Erythroblast (primary cell): ENCODE data around the gene CACNA1B.

Experiments used
- DNase-seq, 2 experiments: peaks; one replicate each; lab custom pipeline; 2025; lab: John Stamatoyannopoulos, UW
- GATA1 ChIP-seq: IDR thresholded peaks from 2 replicates; pipeline ENCODE4 v1.6.1; 2011; ENCODE audit warnings: low read depth, mild to moderate bottlenecking, control low read depth, low read length, moderate library complexity
- POLR2A ChIP-seq: IDR thresholded peaks from 2 replicates; pipeline ENCODE4 v1.6.1; 2011; ENCODE audit warnings: mild to moderate bottlenecking, low read length

Gene CACNA1B

GRCh38 chr9:137968235-137968634 is 90.7 kb downstream of the CACNA1B start:
- DNase-seq: no peak

GRCh38 chr9:137969008-137969407 is 91.4 kb downstream of the CACNA1B start:
- TF ChIP-seq POLR2A: no peak
- no peak for TF ChIP-seq GATA1
- no peak for DNase-seq

More at GRCh38 chr9:137968235-137968634, 90.7 kb downstream of the CACNA1B start:
- TF ChIP-seq POLR2A (no peak), GATA1 (no peak)

GRCh38 chr9:137969685-137970084 is 92.1 kb downstream of the CACNA1B start:
- DNase-seq: no peak
- no peak for TF ChIP-seq POLR2A
- no peak for TF ChIP-seq GATA1

- no peak for DNase-seq
These were observed 92.5 kb downstream of the CACNA1B start for GRCh38 chr9:137970098-137970497.

GRCh38 chr9:137970686-137971476 is 93.3 kb downstream of the CACNA1B start:
- no peak for DNase-seq
- TF ChIP-seq GATA1 (no peak), POLR2A (no peak)

More at GRCh38 chr9:137970098-137970497, 92.5 kb downstream of the CACNA1B start:
- TF ChIP-seq POLR2A: no peak
- no peak for TF ChIP-seq GATA1

- TF ChIP-seq POLR2A: no peak
- TF ChIP-seq GATA1: no peak
- no peak for DNase-seq
These were observed 94.0 kb downstream of the CACNA1B start for GRCh38 chr9:137971477-137972138.

- DNase-seq: no peak
- TF ChIP-seq GATA1: no peak
- no peak for TF ChIP-seq POLR2A
These were observed 94.9 kb downstream of the CACNA1B start for GRCh38 chr9:137972355-137972987.

- DNase-seq: no peak
- TF ChIP-seq GATA1 (no peak), POLR2A (no peak)
These were observed 95.4 kb downstream of the CACNA1B start for GRCh38 chr9:137972988-137973470.

GRCh38 chr9:137973829-137974416 is 96.3 kb downstream of the CACNA1B start:
- TF ChIP-seq POLR2A (no peak), GATA1 (no peak)
- DNase-seq: no peak

- TF ChIP-seq POLR2A (no peak), GATA1 (no peak)
These were observed 97.4 kb downstream of the CACNA1B start for GRCh38 chr9:137974746-137975526.

GRCh38 chr9:137975527-137975913 is 97.9 kb downstream of the CACNA1B start:
- TF ChIP-seq GATA1 (no peak), POLR2A (no peak)

More at GRCh38 chr9:137974746-137975526, 97.4 kb downstream of the CACNA1B start:
- DNase-seq: no peak

GRCh38 chr9:137975936-137976565 is 98.5 kb downstream of the CACNA1B start:
- no peak for DNase-seq
- TF ChIP-seq POLR2A (no peak), GATA1 (no peak)

More at GRCh38 chr9:137975527-137975913, 97.9 kb downstream of the CACNA1B start:
- DNase-seq: no peak
